Epithelial cell of proximal tubule (primary cell): Measurements from ENCODE around the gene ITGA6. TPM values are rescaled to one million over a fixed set of nuclear protein-coding genes. Genes with fewer than 3 reads are reported as not detected.

ENCODE experiments used
- DNase-seq: peaks from one replicate; pipeline ENCODE4 v3.0.0-alpha.2; 2011; ENCODE audit warnings: low read depth
- H3K4me3 ChIP-seq: 2 replicates; pipeline ENCODE4 v1.5.1; 2011; ENCODE audit warnings: low read depth, mild to moderate bottlenecking, low read length
- total RNA-seq: library from RNA; depleted of rRNA; stranded (reverse); fragments of >200 nt; gene quantifications from 2 replicates; pipeline ENCODE4 v1.2.3, GENCODE V29; 2015
- TF ChIP-seq, protein P1 (sequence below): conservative IDR thresholded peaks from 2 replicates; pipeline ENCODE4 v1.5.1; 2012; ENCODE audit warnings: low read depth, mild to moderate bottlenecking, low read length

The ITGA6 gene
- total RNA-seq: 87.0 and 100 TPM in 2 replicates

DNA sequence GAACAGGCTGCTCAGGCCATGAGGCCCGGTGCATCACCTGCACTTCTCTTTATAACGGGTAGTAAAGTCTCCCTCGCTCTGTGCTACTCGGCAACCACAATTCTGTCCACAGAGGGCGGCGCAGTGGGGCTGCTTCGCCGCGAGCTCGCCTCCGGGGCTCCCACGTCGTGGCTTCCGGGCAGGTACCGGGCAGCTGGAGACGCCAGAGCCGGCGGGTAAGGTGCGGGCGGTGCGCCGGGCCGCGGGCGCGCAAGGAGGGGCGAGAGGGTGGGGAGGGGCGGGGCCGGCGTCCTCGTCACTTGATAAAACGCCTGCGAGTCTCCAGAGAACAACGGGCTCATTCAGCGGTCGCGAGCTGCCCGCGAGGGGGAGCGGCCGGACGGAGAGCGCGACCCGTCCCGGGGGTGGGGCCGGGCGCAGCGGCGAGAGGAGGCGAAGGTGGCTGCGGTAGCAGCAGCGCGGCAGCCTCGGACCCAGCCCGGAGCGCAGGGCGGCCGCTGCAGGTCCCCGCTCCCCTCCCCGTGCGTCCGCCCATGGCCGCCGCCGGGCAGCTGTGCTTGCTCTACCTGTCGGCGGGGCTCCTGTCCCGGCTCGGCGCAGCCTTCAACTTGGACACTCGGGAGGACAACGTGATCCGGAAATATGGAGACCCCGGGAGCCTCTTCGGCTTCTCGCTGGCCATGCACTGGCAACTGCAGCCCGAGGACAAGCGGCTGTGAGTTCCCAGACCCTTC is at the start of gene ITGA6:
ITGA6 (plus strand) TSS at position 331 of the 734 bp plus-strand sequence.
- TF ChIP-seq, protein P1, sequence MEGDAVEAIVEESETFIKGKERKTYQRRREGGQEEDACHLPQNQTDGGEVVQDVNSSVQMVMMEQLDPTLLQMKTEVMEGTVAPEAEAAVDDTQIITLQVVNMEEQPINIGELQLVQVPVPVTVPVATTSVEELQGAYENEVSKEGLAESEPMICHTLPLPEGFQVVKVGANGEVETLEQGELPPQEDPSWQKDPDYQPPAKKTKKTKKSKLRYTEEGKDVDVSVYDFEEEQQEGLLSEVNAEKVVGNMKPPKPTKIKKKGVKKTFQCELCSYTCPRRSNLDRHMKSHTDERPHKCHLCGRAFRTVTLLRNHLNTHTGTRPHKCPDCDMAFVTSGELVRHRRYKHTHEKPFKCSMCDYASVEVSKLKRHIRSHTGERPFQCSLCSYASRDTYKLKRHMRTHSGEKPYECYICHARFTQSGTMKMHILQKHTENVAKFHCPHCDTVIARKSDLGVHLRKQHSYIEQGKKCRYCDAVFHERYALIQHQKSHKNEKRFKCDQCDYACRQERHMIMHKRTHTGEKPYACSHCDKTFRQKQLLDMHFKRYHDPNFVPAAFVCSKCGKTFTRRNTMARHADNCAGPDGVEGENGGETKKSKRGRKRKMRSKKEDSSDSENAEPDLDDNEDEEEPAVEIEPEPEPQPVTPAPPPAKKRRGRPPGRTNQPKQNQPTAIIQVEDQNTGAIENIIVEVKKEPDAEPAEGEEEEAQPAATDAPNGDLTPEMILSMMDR: no peak
- peak within 1 kb of the TSS; percentile 83 for H3K4me3 ChIP-seq
- DNase-seq: no peak

DNA sequence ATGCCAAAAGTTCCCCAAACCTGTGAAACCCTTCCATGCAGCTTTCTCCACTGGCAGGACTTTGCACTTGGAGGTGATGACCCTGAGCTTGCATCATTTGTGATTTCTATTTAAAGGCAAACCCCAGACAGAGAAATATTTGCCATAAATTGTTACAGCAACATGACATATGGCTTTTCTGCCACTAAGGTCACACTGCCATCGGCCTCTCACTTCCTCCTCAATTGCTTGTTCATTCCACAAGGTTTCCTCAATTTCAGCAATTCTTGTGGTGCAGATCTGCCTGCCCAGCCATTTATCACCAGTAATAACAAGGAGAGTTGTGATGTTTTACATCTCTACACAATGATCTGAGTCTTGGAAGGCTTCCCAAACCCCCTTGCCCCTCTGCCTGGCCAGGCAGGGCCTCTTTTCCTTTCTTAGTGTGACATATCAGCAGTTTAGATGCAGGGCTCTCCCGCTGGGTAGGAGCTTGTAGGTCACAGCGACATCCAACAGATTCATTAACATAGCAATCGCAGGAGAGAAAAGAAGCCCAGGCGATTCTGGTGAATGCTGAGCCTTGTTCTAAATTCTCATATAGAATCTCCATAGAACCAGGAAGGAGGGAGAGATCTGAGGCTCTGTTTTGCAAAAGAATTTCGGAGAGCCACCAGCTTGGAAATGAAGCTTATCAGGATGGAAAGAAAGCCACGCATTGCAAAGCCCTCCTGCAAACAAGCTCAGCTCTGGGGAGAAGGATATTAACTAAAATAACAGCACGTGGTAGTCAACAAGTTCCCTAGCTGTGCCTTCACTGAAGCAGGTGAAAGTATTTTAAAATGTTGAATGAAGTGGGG is 46.7 kb upstream of the ITGA6 start:
- H3K4me3 ChIP-seq: no peak overlapping the region
- TF ChIP-seq, protein P1: no peak
- no peak for DNase-seq

DNA sequence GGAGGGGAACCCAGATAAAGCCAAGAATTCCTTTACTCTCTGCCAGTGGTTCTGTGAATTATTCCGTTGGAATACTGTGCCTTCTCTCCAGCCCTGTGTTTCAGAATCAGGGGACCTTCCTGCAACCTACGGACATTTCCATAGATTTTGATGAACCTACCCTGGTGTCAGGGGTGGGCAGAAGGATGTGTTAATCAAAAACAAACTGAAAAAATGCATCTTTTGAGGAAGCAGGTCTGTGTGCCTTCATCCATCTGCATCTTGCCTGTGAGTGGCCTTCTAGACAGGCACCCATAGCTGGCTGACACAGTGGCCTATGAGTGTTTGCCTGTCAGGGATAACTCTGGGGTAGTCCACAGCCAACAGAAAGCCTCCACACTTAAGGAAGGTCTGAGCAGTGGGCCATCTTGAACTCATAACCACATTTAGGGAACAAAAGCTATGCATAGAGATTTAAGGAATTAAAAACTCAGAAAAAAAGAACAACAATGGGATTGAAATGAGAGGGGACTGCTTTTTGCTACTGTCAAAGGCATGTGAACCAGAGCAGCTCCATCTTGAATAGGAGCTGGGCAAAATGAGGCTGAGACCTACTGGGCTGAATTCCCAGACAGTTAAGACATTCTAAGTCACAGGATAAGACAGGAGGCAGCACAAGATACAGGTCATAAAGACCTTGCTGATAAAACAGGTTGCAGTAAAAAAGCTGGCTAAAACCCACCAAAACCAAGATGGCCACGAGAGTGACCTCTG is 45.9 kb upstream of the ITGA6 start:
- no peak for DNase-seq
- no peak overlapping the region for H3K4me3 ChIP-seq
- TF ChIP-seq, protein P1: no peak

DNA sequence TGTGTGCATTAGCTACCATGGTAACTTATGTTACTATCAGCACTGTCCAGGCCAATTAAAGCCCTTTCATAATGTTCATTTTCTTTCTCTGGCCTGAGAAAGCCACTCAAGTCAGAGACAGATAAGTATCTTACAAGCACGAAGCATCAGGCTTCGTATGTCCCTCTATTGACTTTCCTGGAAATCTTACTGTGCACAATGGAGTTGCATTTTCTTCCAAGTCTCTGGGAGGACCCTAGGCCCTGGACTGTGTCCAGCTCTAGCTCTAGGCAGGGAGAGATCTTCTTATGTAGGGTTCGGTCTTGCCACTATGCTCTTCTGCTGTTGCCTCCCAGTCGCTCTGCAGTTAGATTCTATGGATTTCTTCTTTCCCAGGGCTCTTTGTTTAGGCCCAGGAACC is 40.0 kb upstream of the ITGA6 start:
- TF ChIP-seq, protein P1: no peak
- no peak for DNase-seq
- no peak overlapping the region for H3K4me3 ChIP-seq

DNA sequence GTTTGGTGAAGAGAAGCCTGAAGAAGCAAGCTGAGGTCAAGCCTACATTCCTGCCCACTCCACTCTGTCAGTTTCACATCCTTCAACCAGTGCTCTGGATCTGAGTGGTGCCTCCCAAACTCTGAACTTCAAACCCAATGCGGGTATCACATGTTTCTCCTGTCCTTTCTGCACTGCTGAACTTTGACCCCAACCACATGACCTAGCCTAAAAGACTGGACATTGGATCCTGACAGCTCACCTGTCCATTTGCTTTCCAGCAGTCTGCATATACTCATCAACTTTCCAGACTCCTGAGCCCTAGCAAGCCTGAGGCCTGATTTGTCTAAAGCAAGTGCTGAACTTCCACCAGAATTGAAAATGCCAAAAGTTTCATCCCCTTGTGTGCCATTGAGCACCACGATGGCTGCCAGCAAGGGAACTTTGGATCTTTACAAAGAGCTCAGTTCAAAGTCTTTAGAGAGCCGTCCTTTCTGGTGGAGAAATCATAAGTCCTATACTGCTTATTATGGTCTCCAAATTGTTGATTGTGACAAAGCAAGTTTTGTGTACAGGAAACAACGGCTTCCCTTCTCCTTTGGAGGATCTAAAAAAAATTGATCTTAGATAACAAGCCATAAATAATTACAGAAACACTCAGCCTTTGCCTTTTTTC is 37.6 kb upstream of the ITGA6 start:
- H3K4me3 ChIP-seq: no peak overlapping the region
- DNase-seq: no peak
- TF ChIP-seq, protein P1: no peak

DNA sequence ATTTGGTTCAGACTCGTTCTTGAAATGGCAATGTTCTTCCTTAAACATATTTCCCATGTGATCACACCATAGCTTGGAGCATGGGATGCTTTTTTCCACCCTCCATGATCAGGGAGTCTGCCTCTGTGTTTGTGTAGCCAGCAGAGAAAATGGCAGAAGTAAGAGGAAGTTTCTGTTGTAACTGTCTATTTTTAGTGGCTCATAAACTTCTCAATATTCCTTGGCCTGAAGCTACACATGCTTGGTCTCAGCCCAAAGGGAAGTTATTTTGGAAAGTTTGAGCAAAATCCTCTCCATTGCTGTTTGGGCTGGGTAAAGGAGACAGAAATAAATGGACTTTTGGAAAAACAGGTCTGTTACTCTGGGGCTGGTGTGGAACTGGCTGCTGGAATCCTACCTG is 33.4 kb upstream of the ITGA6 start:
- TF ChIP-seq, protein P1: no peak

More for the DNA sequence above, 33.4 kb upstream of the ITGA6 start:
- no peak for DNase-seq
- no peak overlapping the region for H3K4me3 ChIP-seq
